Neural cell (in vitro differentiated cells): ENCODE results near the gene DOP1A. TPM values are rescaled to one million over a fixed set of nuclear protein-coding genes. Genes with fewer than 3 reads are reported as not detected.

Experiments
- H2AFZ ChIP-seq: fragments of 200-600, 300-800 bp; sonication (generic), shearing (Covaris generic); 2 replicates; pipeline ENCODE4 v1.6.0; 2014; ENCODE audit warnings: low read depth, mild to moderate bottlenecking, antibody characterized with exemption, low read length, moderate library complexity
- H3F3A ChIP-seq: fragments of 200-600 bp; shearing (Covaris generic); 2 replicates; pipeline ENCODE4 v1.6.1; 2016; ENCODE audit warnings: mild to moderate bottlenecking, moderate library complexity, mixed read lengths, antibody characterized with exemption, low read length; ENCODE audit not compliant: insufficient read depth, poor library complexity, severe bottlenecking
- H3K27ac ChIP-seq: fragments of 200-600, 300-800 bp; sonication (generic), shearing (Covaris generic); 2 replicates; pipeline ENCODE4 v1.5.1; 2014; ENCODE audit warnings: mild to moderate bottlenecking, low read length, moderate library complexity
- H3K27me3 ChIP-seq: fragments of 300-800, 200-600 bp; sonication (generic), shearing (Covaris generic); 2 replicates; pipeline ENCODE4 v1.6.0; 2014; ENCODE audit warnings: mild to moderate bottlenecking, low read depth, low read length, moderate library complexity; ENCODE audit not compliant: insufficient read depth
- H3K36me3 ChIP-seq: fragments of 300-800, 200-600 bp; sonication (generic), shearing (Covaris generic); 2 replicates; pipeline ENCODE4 v1.5.1; 2014; ENCODE audit warnings: mild to moderate bottlenecking, antibody characterized with exemption, low read length, moderate library complexity; ENCODE audit not compliant: insufficient read depth
- H3K4me2 ChIP-seq: fragments of 300-800, 200-600 bp; sonication (generic), shearing (Covaris generic); 2 replicates; pipeline ENCODE4 v1.6.0; 2014; ENCODE audit warnings: mild to moderate bottlenecking, low read length
- H3K4me3 ChIP-seq: fragments of 300-800, 200-600 bp; sonication (generic), shearing (Covaris generic); 2 replicates; pipeline ENCODE4 v1.5.1; 2014; ENCODE audit warnings: mild to moderate bottlenecking, low read length, moderate library complexity
- H3K79me2 ChIP-seq: fragments of 200-600 bp; shearing (Covaris generic); replicated peaks from 2 replicates; pipeline ENCODE4 v1.6.0; 2014; ENCODE audit warnings: mild to moderate bottlenecking, low read length, moderate library complexity; ENCODE audit not compliant: insufficient read depth
- H3K9ac ChIP-seq: fragments of 300-800, 200-600 bp; sonication (generic), shearing (Covaris generic); 2 replicates; pipeline ENCODE4 v1.6.1; 2016; ENCODE audit warnings: mild to moderate bottlenecking, low read length, mixed read lengths
- H3K9me2 ChIP-seq: fragments of 200-600 bp; shearing (Covaris generic); 2 replicates; pipeline ENCODE4 v1.6.1; 2016; ENCODE audit warnings: mild to moderate bottlenecking, low read length, mixed read lengths; ENCODE audit not compliant: insufficient read depth
- H3K9me3 ChIP-seq: fragments of 200-600, 300-800 bp; sonication (generic), shearing (Covaris generic); 2 replicates; pipeline ENCODE4 v1.6.1; 2016; ENCODE audit warnings: mild to moderate bottlenecking, mixed run types, low read length, moderate library complexity, mixed read lengths
- H4K20me1 ChIP-seq: fragments of 200-600 bp; shearing (Covaris generic); 2 replicates; pipeline ENCODE4 v1.6.1; 2016; ENCODE audit warnings: mild to moderate bottlenecking, mixed run types; ENCODE audit not compliant: insufficient read depth
- CTCF ChIP-seq: fragments of 450-650 bp; IDR thresholded peaks from 2 replicates; pipeline ENCODE4 v1.5.1; 2014; ENCODE audit warnings: antibody characterized with exemption, mild to moderate bottlenecking, moderate library complexity; ENCODE audit not compliant: poor library complexity, severe bottlenecking
- EP300 ChIP-seq: fragments of 450-650 bp; conservative IDR thresholded peaks from 2 replicates; pipeline ENCODE4 v1.6.1; 2014; ENCODE audit warnings: antibody characterized with exemption, mild to moderate bottlenecking, moderate library complexity; ENCODE audit not compliant: poor library complexity, severe bottlenecking
- EZH2 ChIP-seq: fragments of 200-600, 300-800 bp; shearing (Covaris generic), sonication (generic); IDR thresholded peaks from 2 replicates; pipeline ENCODE4 v1.6.1; 2014; ENCODE audit warnings: antibody characterized with exemption, low read length, borderline replicate concordance, mild to moderate bottlenecking; ENCODE audit not compliant: insufficient read depth, poor library complexity, severe bottlenecking
- MXI1 ChIP-seq: fragments of 450-650 bp; conservative IDR thresholded peaks from 2 replicates; pipeline ENCODE4 v1.6.1; 2014; ENCODE audit warnings: antibody characterized with exemption, mild to moderate bottlenecking; ENCODE audit not compliant: poor library complexity, severe bottlenecking
- POLR2AphosphoS5 ChIP-seq: IDR thresholded peaks from 2 replicates; pipeline ENCODE4 v1.6.1; 2012
- RAD21 ChIP-seq: fragments of 450-650 bp; conservative IDR thresholded peaks from 2 replicates; pipeline ENCODE4 v1.6.1; 2014; ENCODE audit warnings: antibody characterized with exemption, mild to moderate bottlenecking, moderate library complexity
- REST ChIP-seq: IDR thresholded peaks from 2 replicates; pipeline ENCODE4 v1.6.1; 2012; ENCODE audit warnings: borderline replicate concordance
- SMC3 ChIP-seq: fragments of 450-650 bp; conservative IDR thresholded peaks from 2 replicates; pipeline ENCODE4 v1.6.1; 2014; ENCODE audit warnings: antibody characterized with exemption, mild to moderate bottlenecking, moderate library complexity; ENCODE audit not compliant: poor library complexity
- TAF1 ChIP-seq: IDR thresholded peaks from 2 replicates; pipeline ENCODE4 v1.6.1; 2012; ENCODE audit warnings: low read depth
- polyA plus RNA-seq: library from polyadenylated mRNA; depleted of rRNA; stranded (reverse); fragments of >200 nt; gene quantifications from 2 replicates; pipeline ENCODE4 v1.2.3, GENCODE V29; 2014

Gene DOP1A
- polyA plus RNA-seq, 1 donor from 2014 or later, result 97.6 TPM

GRCh38 chr6:83117802-83118201 is 50.3 kb downstream of the DOP1A start:
- H2AFZ ChIP-seq, result no peak overlapping the region
- peaks cover 3% of the 10 kb centered on the region for H3K36me3 ChIP-seq
- H3K9me2 ChIP-seq, result no peaks in the 10 kb centered on the region
- H3K9ac ChIP-seq, result no peak overlapping the region
- no peaks in the 10 kb centered on the region for H3F3A ChIP-seq
- H3K4me3 ChIP-seq, result no peak overlapping the region
- H3K27ac ChIP-seq, result no peak overlapping the region
- H3K9me3 ChIP-seq, result no peaks in the 10 kb centered on the region
- H4K20me1 ChIP-seq, result no peaks in the 10 kb centered on the region
- no peaks in the 10 kb centered on the region for H3K27me3 ChIP-seq
- no peak overlapping the region for H3K4me2 ChIP-seq
- TF ChIP-seq CTCF, result no peak
- TF ChIP-seq RAD21, result no peak
- no peak for TF ChIP-seq REST
- no peak for TF ChIP-seq TAF1
- TF ChIP-seq SMC3, result no peak
- no peak for TF ChIP-seq POLR2AphosphoS5
- no peak for TF ChIP-seq EZH2
- H3K79me2 ChIP-seq, result no peaks in the 10 kb centered on the region

GRCh38 chr6:83119742-83120300 is 52.4 kb downstream of the DOP1A start:
- Histone ChIP-seq H4K20me1 (no peaks in the 10 kb centered on the region), H3K4me2 (no peak overlapping the region), H3K36me3 (peaks cover 18% of the 10 kb centered on the region), H3K27me3 (no peaks in the 10 kb centered on the region), H3K9ac (no peak overlapping the region), H2AFZ (no peak overlapping the region), H3K9me3 (no peaks in the 10 kb centered on the region), H3F3A (no peaks in the 10 kb centered on the region), H3K79me2 (no peaks in the 10 kb centered on the region), H3K4me3 (no peak overlapping the region), H3K27ac (no peak overlapping the region), H3K9me2 (no peaks in the 10 kb centered on the region)
- TF ChIP-seq EZH2 (no peak), RAD21 (no peak), REST (no peak), SMC3 (no peak), CTCF (no peak), EP300 (no peak), TAF1 (no peak), MXI1 (no peak), POLR2AphosphoS5 (no peak)
